GM06990 (cell line): Measurements from ENCODE around the gene CARD10.

Source experiments
- DNase-seq: peaks from one replicate; pipeline ENCODE4 v3.0.0-alpha.2; 2011; ENCODE audit not compliant: insufficient read length; ENCODE audit errors: extremely low read depth
- H3K27me3 ChIP-seq: replicated peaks from 2 replicates; pipeline ENCODE4 v1.6.0; 2011; ENCODE audit warnings: low read length; ENCODE audit not compliant: control insufficient read depth, insufficient read depth
- H3K36me3 ChIP-seq: 2 replicates; pipeline ENCODE4 v1.5.1; 2011; ENCODE audit warnings: low read length; ENCODE audit not compliant: control insufficient read depth, insufficient read depth
- H3K4me3 ChIP-seq: replicated peaks from 2 replicates; pipeline ENCODE4 v1.5.1; 2011; ENCODE audit warnings: low read depth, mild to moderate bottlenecking, control low read depth, low read length
- CTCF ChIP-seq: IDR thresholded peaks from 2 replicates; pipeline ENCODE4 v1.5.1; 2011; ENCODE audit warnings: low read length, control low read depth, mild to moderate bottlenecking, inconsistent platforms; ENCODE audit not compliant: insufficient read depth, poor library complexity, severe bottlenecking

The CARD10 gene

GRCh38 chr22:37462983-37463382, 56.2 kb downstream of the CARD10 start:
- no peak for DNase-seq
- TF ChIP-seq CTCF, result no peak
- Histone ChIP-seq H3K27me3 (no peaks in the 10 kb centered on the region), H3K4me3 (no peak overlapping the region), H3K36me3 (peaks cover 7% of the 10 kb centered on the region)

GRCh38 chr22:37462436-37462835, 56.8 kb downstream of the CARD10 start:
- Histone ChIP-seq H3K27me3 (no peaks in the 10 kb centered on the region), H3K36me3 (peaks cover 6% of the 10 kb centered on the region), H3K4me3 (no peak overlapping the region)
- TF ChIP-seq CTCF, result no peak
- DNase-seq, result no peak

- Histone ChIP-seq H3K4me3 (no peak overlapping the region), H3K36me3 (peaks cover 3% of the 10 kb centered on the region; the same call in 1 of the 2 replicates), H3K27me3 (no peaks in the 10 kb centered on the region)
- DNase-seq, result no peak
- TF ChIP-seq CTCF, result no peak
Observed at GRCh38 chr22:37461961-37462360, 57.3 kb downstream of the CARD10 start.

- DNase-seq, result no peak
- Histone ChIP-seq H3K36me3 (peaks cover under 1% of the 10 kb centered on the region; the same call in 1 of the 2 replicates), H3K4me3 (no peak overlapping the region), H3K27me3 (no peaks in the 10 kb centered on the region)
- no peak for TF ChIP-seq CTCF
Observed at GRCh38 chr22:37460684-37461083, 58.5 kb downstream of the CARD10 start.

GRCh38 chr22:37459206-37459605, 60.0 kb downstream of the CARD10 start:
- TF ChIP-seq CTCF, result no peak
- H3K27me3 ChIP-seq, result no peaks in the 10 kb centered on the region
- DNase-seq, result no peak
- no peaks in the 10 kb centered on the region for H3K36me3 ChIP-seq
- no peak overlapping the region for H3K4me3 ChIP-seq
